Measurements from ENCODE around the gene TPD52L2. TPM values are rescaled to one million over a fixed set of nuclear protein-coding genes. Genes with fewer than 3 reads are reported as not detected.

The TPD52L2 gene
- total RNA-seq (2014; rRNA removed; shearing (Covaris generic)) = 129 and 141 TPM in 2 replicates

- peak; percentile 100 for DNase-seq (ENCODE audit: low spot score)
- in situ Hi-C loops (cut with HindIII; ENCODE audit: low sequenced_read_pairs) = no loop called here
These were observed at the start of gene TPD52L2 for GRCh38 chr20:63864978-63865640. TPD52L2 (plus strand) TSS chr20:63865270; CDS start chr20:63865366, 96 bp downstream.

DNA sequence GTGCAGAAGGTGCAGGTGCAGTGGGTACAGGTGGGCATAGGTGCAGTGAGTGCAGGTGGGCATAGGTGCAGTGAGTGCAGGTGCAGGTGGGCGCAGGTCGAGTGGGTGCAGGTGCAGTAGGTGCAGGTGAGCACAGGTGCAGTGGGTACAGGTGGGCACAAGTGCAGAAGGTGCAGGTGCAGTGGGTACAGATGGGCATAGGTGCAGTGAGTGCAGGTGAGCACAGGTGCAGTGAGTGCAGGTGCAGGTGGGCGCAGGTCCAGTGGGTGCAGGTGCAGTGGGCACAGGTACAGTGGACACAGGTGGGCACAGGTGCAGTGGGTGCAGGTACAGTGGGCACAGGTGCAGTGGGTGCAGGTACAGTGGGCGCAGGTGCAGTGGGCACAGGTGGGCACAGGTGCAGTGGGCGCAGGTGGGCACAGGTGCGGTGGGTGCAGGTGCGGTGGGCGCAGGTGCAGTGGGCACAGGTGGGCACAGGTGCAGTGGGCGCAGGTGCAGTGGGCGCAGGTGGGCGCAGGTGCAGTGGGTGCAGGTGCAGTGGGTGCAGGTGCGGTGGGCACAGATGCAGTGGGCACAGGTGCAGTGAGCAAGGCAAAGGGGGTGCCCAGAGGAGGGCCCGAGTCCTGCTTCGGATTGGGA is 49.3 kb upstream of the TPD52L2 start:
- DNase-seq (ENCODE audit: low spot score) = no peak
- in situ Hi-C loops (cut with HindIII; ENCODE audit: low sequenced_read_pairs) = no loop called here

DNA sequence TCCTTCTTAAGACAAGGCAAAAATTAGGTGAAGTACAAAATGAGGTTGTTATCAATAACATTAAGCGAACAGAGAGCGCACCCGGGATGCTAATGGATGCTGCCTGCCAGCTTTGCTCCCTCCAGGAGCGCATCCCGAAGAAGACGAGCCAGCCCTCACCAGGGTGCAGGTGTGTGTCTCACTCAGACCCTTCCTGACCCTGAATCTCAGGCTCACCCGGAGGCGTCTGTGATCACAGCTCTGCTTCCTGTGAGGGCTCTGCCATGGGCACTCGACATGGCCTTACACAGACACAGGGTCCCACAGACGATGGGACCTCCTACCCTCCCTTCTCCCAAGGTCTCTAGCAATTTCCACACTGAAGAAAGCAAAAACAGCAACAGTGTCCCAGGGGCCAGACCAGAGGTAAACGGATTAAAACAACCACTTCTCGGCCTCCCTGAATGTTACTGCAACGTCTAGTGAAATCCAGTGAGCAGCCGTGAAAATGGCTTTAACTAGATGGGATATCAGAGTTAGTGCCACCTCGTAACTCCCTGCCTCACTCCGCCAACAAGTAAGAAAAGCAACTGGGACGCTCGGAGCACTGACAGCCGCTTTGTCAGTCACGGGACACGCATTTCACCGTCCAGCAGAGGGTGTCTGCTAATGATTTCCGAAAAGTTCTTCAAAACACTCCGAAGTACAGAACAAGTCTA is 45.7 kb upstream of the TPD52L2 start:
- in situ Hi-C loops (cut with HindIII; ENCODE audit: low sequenced_read_pairs) = no loop called here
- DNase-seq (ENCODE audit: low spot score) = no peak

- DNase-seq (ENCODE audit: low spot score) = no peak
- in situ Hi-C loops (cut with HindIII; ENCODE audit: low sequenced_read_pairs) = no loop called here
These were observed 43.3 kb upstream of the TPD52L2 start for GRCh38 chr20:63821811-63822210.

DNA sequence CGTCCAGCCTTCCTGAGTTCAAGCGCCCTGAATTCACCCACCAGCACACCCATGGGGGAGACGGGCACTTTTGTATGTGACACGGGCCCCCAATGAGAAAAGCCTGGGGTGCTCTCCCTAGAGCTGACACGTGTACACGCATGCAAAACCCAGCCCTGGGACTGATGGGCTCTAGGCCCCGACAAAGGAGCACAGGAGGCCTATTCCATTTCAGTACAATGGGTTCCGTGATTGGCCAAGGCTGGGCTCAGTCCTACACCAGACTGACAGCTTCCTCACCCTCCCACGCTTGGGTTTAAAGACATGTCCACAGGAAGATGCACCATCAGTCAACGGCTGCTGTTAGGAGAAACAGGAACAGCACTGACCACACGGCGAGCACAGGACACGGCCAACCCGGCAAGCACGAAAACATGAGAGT is 42.8 kb upstream of the TPD52L2 start:
- in situ Hi-C loops (cut with HindIII; ENCODE audit: low sequenced_read_pairs) = no loop called here
- peak; percentile 74 for DNase-seq (ENCODE audit: low spot score)

- no peak for DNase-seq (ENCODE audit: low spot score)
- in situ Hi-C loops (cut with HindIII; ENCODE audit: low sequenced_read_pairs) = no loop called here
These were observed 41.3 kb upstream of the TPD52L2 start for GRCh38 chr20:63823691-63824311.

- in situ Hi-C loops (cut with HindIII; ENCODE audit: low sequenced_read_pairs) = no loop called here
- DNase-seq (ENCODE audit: low spot score) = no peak
These were observed 39.5 kb upstream of the TPD52L2 start for GRCh38 chr20:63825331-63826118.

DNA sequence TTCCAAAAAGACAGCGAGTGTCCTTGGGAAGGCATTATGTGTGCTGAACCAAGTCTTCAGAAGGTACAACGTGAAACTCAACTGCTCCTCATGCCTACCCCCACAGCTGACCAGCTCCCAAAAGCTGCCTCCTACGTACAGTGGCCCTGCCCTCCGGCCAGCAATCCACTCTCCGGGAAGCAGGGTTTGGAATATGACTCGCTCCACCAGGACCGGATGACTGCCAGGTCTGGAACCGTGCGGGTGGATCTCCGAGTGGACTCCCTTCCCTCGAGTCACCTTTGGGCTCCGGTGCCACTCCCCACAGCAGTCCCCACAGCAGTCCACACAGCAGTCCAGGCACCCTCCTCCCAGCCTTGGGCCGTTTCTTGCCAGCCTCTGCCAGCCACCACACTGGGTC is 38.3 kb upstream of the TPD52L2 start:
- in situ Hi-C loops (cut with HindIII; ENCODE audit: low sequenced_read_pairs) = no loop called here
- no peak for DNase-seq (ENCODE audit: low spot score)

DNA sequence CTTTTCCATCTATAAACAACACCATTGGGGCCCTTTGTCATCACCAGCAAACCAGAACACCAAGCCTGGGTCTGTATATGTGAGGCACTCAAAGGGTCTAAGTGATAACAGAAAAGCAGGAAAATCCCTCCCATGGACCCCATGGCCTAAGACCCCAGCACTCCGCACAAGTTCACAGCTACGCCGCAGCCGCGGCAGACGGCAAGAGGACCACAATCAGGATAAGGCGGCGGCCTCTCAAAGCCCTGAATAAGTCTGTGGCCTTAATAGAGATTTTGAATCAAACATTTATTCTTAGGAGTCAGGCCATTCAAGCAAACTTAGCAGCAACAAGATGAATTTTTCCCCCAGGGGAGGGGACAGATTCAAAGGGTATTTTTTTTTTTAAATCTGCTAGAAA is 36.9 kb upstream of the TPD52L2 start:
- DNase-seq (ENCODE audit: low spot score) = no peak
- in situ Hi-C loops (cut with HindIII; ENCODE audit: low sequenced_read_pairs) = no loop called here

DNA sequence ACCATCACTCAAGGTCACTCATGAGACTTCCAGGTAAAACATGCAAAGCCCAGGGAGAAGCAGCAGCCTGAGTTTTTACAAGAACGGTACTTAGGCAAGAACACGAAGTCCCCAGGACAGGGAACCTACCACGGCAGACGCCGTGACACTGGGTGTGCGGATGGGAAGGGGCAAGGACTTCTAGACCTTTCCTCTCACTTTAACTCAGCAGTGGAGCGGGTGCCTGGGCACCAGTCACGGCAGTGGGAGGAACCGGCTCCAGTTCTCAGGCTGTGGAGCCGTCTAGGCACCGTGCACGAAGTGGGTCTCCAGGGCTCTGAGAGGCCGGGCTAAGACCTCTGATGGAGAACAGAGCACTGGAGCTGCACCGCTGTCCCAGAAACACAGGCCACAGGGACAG is 36.5 kb upstream of the TPD52L2 start:
- in situ Hi-C loops (cut with HindIII; ENCODE audit: low sequenced_read_pairs) = no loop called here
- no peak for DNase-seq (ENCODE audit: low spot score)

DNA sequence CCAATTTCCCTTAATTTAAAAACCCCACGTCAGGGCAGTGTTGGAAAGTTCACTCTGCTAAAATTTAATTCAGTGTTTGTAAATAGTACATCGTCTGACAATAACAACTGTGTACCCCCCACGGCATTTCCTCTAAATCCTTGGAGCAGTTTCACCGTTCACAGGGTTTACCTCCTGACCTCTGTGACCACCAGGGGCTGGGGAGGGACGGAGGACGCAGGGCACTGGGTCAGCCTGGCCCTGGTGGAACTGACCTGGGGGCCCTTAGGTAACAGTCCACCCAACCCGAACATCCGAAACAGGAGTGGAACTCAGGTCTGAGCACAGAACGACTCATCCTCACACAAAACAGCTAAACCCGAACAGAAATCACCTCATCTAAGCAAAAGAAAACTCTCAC is 36.1 kb upstream of the TPD52L2 start:
- DNase-seq (ENCODE audit: low spot score) = no peak
- in situ Hi-C loops (cut with HindIII; ENCODE audit: low sequenced_read_pairs) = no loop called here

GRCh38 chr20:63829603-63829944 is 35.5 kb upstream of the TPD52L2 start:
- in situ Hi-C loops (cut with HindIII; ENCODE audit: low sequenced_read_pairs) = no loop called here
- no peak for DNase-seq (ENCODE audit: low spot score)

DNA sequence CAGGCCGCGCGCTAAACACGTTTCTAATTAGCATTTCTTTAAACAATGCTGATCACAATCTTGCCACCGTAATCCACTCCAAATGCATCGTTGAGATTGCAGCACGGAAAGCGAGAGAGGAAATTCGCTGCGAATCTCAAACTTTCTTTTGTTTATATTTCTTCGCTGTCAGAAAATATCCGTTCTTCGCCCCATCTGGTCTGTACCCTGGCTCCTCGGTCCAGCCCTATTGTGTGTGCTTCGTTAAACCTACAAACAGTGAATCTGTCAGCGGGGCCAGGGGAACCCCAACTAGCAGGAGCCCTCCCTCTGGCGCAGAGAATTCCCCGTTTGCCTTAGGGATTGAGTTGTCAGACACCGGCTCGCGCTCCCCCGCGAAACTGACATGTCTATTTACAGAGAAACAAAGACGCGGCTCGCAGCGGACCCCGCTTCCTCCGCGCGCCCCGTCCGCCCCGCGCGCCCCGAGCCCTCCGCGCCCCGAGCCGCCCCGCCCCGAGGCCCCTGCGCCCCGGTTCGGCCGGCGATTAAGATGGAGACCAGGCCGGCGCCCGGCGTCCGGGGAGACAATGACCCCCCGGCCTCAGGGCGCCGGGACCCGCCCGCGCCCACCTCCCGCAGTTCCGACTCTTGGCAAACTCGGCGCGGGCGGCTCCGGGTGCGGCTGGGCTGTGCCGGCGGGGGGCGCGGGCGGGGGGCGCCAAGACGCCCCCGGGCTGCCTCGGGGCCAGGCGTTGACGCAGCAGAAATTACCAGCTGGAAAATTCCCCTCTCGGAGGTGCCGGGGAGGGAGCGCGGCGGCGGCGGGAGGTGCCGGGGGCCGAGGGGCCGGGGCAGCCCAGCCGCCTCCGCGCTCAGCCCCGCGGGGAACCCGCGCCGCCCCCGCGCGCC is 34.9 kb upstream of the TPD52L2 start:
- DNase-seq (ENCODE audit: low spot score) = peak; percentile 72
- in situ Hi-C loops (cut with HindIII; ENCODE audit: low sequenced_read_pairs) = no loop called here

- DNase-seq (ENCODE audit: low spot score) = no peak
- in situ Hi-C loops (cut with HindIII; ENCODE audit: low sequenced_read_pairs) = no loop called here
These were observed 34.1 kb upstream of the TPD52L2 start, which contains the start of gene ZBTB46 for GRCh38 chr20:63830841-63831588. ZBTB46 (minus strand) TSS chr20:63831264; CDS start chr20:63790757, 40,507 bp downstream.

- in situ Hi-C loops (cut with HindIII; ENCODE audit: low sequenced_read_pairs) = no loop called here
- DNase-seq (ENCODE audit: low spot score) = no peak
These were observed 33.5 kb upstream of the TPD52L2 start for GRCh38 chr20:63831646-63831992.

- in situ Hi-C loops (cut with HindIII; ENCODE audit: low sequenced_read_pairs) = no loop called here
- DNase-seq (ENCODE audit: low spot score) = no peak
These were observed 32.9 kb upstream of the TPD52L2 start for GRCh38 chr20:63831993-63832686.

DNA sequence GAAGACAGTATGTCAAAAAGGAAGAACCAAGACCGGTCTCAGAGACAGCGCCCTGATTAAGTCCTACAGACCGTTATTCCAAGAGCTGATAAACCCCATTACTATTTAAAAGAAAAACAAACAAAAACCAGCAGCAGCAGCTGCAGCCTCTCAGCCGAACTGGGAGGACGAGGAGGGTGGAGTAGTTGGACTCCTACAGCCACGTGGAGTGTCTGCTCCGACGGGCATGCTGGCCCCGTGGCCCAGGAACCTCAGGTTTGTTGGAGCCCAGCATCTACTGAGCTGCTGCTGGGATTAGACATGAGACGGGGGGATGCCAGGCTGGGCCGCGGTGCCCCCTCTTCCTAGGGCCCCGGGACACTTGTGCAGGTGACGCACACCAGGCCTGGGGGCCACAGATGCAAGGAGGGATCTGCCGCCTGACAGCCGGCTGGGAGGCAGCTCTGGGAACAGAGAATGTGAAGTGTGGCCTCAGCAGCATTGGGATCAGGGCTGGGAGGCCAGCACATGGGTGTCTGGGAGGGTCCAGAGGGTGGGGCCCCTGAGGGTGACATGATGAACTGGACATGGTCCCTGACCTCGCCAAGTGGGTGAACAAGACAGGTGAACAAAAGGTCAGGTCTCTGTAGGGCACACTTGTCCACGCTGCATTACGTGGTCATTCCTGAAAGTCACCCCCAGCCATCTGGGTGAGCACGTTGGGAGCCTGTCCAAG is 31.1 kb upstream of the TPD52L2 start:
- in situ Hi-C loops (cut with HindIII; ENCODE audit: low sequenced_read_pairs) = no loop called here
- no peak for DNase-seq (ENCODE audit: low spot score)

Data from G401 (cell line).